Transverse colon (tissue), 4 donors: ENCODE measurements around the gene UMPS. TPM values are rescaled to one million over a fixed set of nuclear protein-coding genes. Genes with fewer than 3 reads are reported as not detected.
A peak's percentile ranks its signal among the peaks of the same experiment; 100 is the strongest.

Source experiments
- DNase-seq: peaks from one replicate; pipeline ENCODE4 v3.0.0-alpha.2; 2019
- H3K27ac ChIP-seq, 4 donors: fragments of 200-600 bp; sonication (generic); 2 replicates each; pipeline ENCODE4 v1.5.1; 2016 to 2018; ENCODE audit warnings: inconsistent platforms in 4 of 4
- H3K27me3 ChIP-seq: fragments of 200-600 bp; sonication (generic); 2 replicates; pipeline ENCODE4 v1.5.1; 2017; ENCODE audit warnings: inconsistent platforms
- H3K36me3 ChIP-seq, 4 donors: fragments of 200-600 bp; sonication (generic); 2 replicates each; pipeline ENCODE4 v1.5.1; 2017 to 2019; ENCODE audit warnings: inconsistent platforms in 4 of 4
- H3K4me1 ChIP-seq, 4 donors: fragments of 200-600 bp; sonication (generic); 2 replicates each; pipeline ENCODE4 v1.5.1; 2017 to 2020; ENCODE audit warnings: inconsistent platforms in 4 of 4
- H3K4me3 ChIP-seq, 4 donors: fragments of 200-600 bp; sonication (generic); 1 replicate in 1 of 4; 2 replicates in 3 of 4; pipeline versions ENCODE4 v1.5.1 to v1.6.1; 2017 to 2019; ENCODE audit warnings: inconsistent platforms in 4 of 4
- H3K9me3 ChIP-seq, 2 donors: fragments of 200-600 bp; sonication (generic); 2 replicates each; pipeline ENCODE4 v1.5.1; 2017 to 2019; ENCODE audit warnings: inconsistent platforms in 2 of 2
- EP300 ChIP-seq: sonication (generic); formaldehyde crosslinking; IDR thresholded peaks from one replicate; pipeline ENCODE4 v1.6.1; 2017; ENCODE audit warnings: antibody characterized with exemption, low read depth
- POLR2A ChIP-seq: fragments of 450-650 bp; IDR thresholded peaks from one replicate; pipeline ENCODE4 v1.6.1; 2016; ENCODE audit warnings: antibody characterized with exemption, mild to moderate bottlenecking, moderate library complexity
- POLR2AphosphoS5 ChIP-seq, 3 donors: sonication (generic); formaldehyde crosslinking; IDR thresholded peaks; one replicate each; pipeline ENCODE4 v1.6.1; 2016; ENCODE audit warnings: antibody characterized with exemption in 3 of 3
- whole genome bisulfite sequencing, 2 donors: methylation state at CpG; one replicate each; pipeline ENCODE4 v1.1.5; 2018; ENCODE audit warnings: low coverage in 1 of 2; 5-methylcytosine and 5-hydroxymethylcytosine counted together
- in situ Hi-C, 4 donors: fragments of 200-750 bp; cut with MboI; loops; one replicate each; pipeline versions ENCODE4 v1.15.0 to v1.15.1; 2017; ENCODE audit warnings: low sequenced_read_pairs in 3 of 4, low pct_ligation_motif_present in 1 of 4, low pct_unique_long_range_greater_than_20kb in 1 of 4
- intact Hi-C: fragments of 100-400 bp; cut with DNase I; formaldehyde crosslinking; loops from one replicate; pipeline ENCODE4 v1.15.1; 2023; ENCODE audit warnings: low total_unique reads
- total RNA-seq, 4 donors: library from RNA; depleted of rRNA; stranded (reverse); fragments of >200 nt; gene quantifications; one replicate each; pipeline ENCODE4 v1.1.0, GENCODE V29; 2016
- TF ChIP-seq, protein P1 (sequence below), 5 experiments: fragments of 200-600 bp in 3 of 5; fragments of 450-650 bp in 2 of 5; sonication (generic) in 3 of 5; IDR thresholded peaks; 1 replicate in 2 of 5; 2 replicates in 3 of 5; pipeline ENCODE4 v1.5.1; 2016 to 2017; ENCODE audit warnings: antibody characterized with exemption in 5 of 5, inconsistent platforms in 3 of 5, mild to moderate bottlenecking in 2 of 5, moderate library complexity in 1 of 5

Gene UMPS
- total RNA-seq, 4 donors from 2014 or later, result 10.3 to 47.5 (median 19.6) TPM

- TF ChIP-seq POLR2A (no peak), POLR2AphosphoS5 (IDR thresholded peaks at IDR 0.05) (no peak)
- TF ChIP-seq, protein P1, sequence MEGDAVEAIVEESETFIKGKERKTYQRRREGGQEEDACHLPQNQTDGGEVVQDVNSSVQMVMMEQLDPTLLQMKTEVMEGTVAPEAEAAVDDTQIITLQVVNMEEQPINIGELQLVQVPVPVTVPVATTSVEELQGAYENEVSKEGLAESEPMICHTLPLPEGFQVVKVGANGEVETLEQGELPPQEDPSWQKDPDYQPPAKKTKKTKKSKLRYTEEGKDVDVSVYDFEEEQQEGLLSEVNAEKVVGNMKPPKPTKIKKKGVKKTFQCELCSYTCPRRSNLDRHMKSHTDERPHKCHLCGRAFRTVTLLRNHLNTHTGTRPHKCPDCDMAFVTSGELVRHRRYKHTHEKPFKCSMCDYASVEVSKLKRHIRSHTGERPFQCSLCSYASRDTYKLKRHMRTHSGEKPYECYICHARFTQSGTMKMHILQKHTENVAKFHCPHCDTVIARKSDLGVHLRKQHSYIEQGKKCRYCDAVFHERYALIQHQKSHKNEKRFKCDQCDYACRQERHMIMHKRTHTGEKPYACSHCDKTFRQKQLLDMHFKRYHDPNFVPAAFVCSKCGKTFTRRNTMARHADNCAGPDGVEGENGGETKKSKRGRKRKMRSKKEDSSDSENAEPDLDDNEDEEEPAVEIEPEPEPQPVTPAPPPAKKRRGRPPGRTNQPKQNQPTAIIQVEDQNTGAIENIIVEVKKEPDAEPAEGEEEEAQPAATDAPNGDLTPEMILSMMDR (IDR thresholded peaks at IDR 0.05), result no peak
- Histone ChIP-seq H3K27ac (no peak overlapping the region), H3K27me3 (no peaks in the 10 kb centered on the region), H3K4me3 (no peak overlapping the region), H3K36me3 (no peaks in the 10 kb centered on the region), H3K9me3 (no peaks in the 10 kb centered on the region), H3K4me1 (no peaks in the 10 kb centered on the region)
- intact Hi-C loops (no loop called here), in situ Hi-C loops (no loop called here)
- DNase-seq, result no peak
- 38 to 54% methylated on average over 1 of the region's 1 CpG for WGBS, 2 donors
Observed at GRCh38 chr3:124707656-124708062, 22.6 kb upstream of the UMPS start.

DNA sequence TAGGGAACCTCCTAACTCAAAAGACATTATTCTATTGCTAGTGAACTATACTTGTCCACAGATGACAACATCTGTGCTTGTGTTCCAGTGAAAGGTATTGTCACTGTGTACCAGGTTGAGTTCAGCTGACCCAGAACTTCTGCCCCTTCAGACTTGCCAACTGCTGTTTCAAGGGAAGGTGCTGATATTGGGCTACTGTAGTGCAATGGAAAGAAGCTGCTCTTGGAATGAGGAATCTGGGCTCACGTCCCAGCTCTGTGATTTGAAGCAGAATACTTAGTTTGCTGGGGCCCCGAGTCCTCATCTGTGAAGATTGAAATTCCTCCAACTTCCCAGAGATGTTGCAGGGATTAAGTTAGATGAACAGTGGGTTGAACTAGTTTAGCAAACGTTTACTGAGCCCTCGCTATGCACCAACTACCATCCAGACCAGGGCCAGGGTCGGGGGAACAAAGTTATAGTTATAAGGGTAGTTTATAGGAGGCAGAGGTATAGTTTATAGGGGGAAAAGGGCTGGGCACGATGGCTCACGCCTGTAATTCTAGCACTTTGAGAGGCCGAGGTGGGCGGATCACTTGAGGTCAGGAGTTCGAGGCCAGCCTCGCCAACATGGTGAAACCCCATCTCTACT, 15.9 kb upstream of the UMPS start:
- Histone ChIP-seq H3K36me3 (no peaks in the 10 kb centered on the region), H3K9me3 (no peaks in the 10 kb centered on the region), H3K27ac (peak overlapping the region in 2 of 4 donors; percentile 8 to 9), H3K4me3 (no peak overlapping the region), H3K4me1 (no peaks in the 10 kb centered on the region), H3K27me3 (no peaks in the 10 kb centered on the region)
- in situ Hi-C loops (no loop called here), intact Hi-C loops (no loop called here)
- DNase-seq, result no peak
- 78% methylated on average over 11 of the region's 11 CpGs; no CpG with 5 or more reads in 1 of the 2 donors for WGBS, 2 donors
- TF ChIP-seq POLR2A (no peak), EP300 (no peak), POLR2AphosphoS5 (IDR thresholded peaks at IDR 0.05) (no peak)
- TF ChIP-seq, protein P1 (IDR thresholded peaks at IDR 0.05), result no peak

GRCh38 chr3:124722589-124722988, 7.7 kb upstream of the UMPS start:
- intact Hi-C loops, result no loop called here

GRCh38 chr3:124730941-124731297, 667 bp downstream of the UMPS start:
- Histone ChIP-seq H3K36me3 (peaks cover 0 to 4% (median 0%) of the 10 kb centered on the region in 4 donors), H3K27me3 (peaks cover 17% of the 10 kb centered on the region), H3K4me3 (peak overlapping the region; percentile 67 to 91 (median 78)), H3K4me1 (peaks cover 7 to 30% (median 13%) of the 10 kb centered on the region in 4 donors), H3K27ac (peak overlapping the region; percentile 71 to 86 (median 79)), H3K9me3 (no peaks in the 10 kb centered on the region)
- 9 to 47% methylated on average over 3 to 13 of the region's 13 CpGs for WGBS, 2 donors
- in situ Hi-C loops, result no loop called here
- no peak for DNase-seq
- TF ChIP-seq, protein P1 (IDR thresholded peaks at IDR 0.05), result no peak
- TF ChIP-seq EP300, result no peak
- no peak for TF ChIP-seq POLR2AphosphoS5 (IDR thresholded peaks at IDR 0.05)
- no peak for TF ChIP-seq POLR2A
- intact Hi-C loops, result no loop called here

More at GRCh38 chr3:124722589-124722988, 7.7 kb upstream of the UMPS start:
- DNase-seq, result no peak
- Histone ChIP-seq H3K4me3 (no peak overlapping the region), H3K4me1 (no peaks in the 10 kb centered on the region), H3K9me3 (no peaks in the 10 kb centered on the region), H3K27ac (no peak overlapping the region), H3K36me3 (no peaks in the 10 kb centered on the region), H3K27me3 (peaks cover 40% of the 10 kb centered on the region)
- 65 to 71% methylated on average over 2 of the region's 2 CpGs for WGBS, 2 donors
- TF ChIP-seq, protein P1 (IDR thresholded peaks at IDR 0.05), result no peak
- TF ChIP-seq EP300 (no peak), POLR2A (no peak), POLR2AphosphoS5 (IDR thresholded peaks at IDR 0.05) (no peak)
- in situ Hi-C loops, result no loop called here
